ENCODE measurements around the gene MAEA.

GRCh38 chr4:1369479-1370079 is 79.9 kb downstream of the MAEA start:
- TF ChIP-seq EP300 (IDR thresholded peaks at IDR 0.05) (no peak), CTCF (IDR thresholded peaks at IDR 0.05) (no peak)

All from tibial nerve (tissue), 4 donors.